CD4-positive, alpha-beta T cell treated with Interleukin-4 for 1 hour (primary cell): ENCODE results near the gene ULK4.

Experiments
- DNase-seq, 2 donors: peaks; one replicate each; pipeline ENCODE4 v3.0.0-alpha.2; 2020 to 2022

ULK4 gene

DNA sequence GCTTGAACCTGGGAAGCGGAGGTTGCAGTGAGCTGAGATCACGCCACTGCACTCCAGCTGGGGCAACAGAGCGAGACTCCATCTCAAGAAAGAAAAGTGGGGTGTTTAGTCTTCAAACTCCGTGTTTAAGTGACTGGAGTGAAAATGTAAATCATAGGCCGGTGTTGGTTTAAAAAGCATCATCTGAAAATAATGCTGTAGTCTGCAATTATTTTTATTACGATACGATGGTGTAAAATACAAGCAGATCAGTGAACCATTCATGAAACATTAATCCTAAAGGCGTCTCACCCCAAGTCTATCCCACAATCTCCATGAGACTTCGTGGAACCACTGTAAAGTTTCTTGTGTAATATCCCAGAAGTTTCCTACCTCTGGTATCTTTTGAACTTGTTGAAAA is 756.3 kb downstream of the ULK4 start:
- DNase-seq = no peak

DNA sequence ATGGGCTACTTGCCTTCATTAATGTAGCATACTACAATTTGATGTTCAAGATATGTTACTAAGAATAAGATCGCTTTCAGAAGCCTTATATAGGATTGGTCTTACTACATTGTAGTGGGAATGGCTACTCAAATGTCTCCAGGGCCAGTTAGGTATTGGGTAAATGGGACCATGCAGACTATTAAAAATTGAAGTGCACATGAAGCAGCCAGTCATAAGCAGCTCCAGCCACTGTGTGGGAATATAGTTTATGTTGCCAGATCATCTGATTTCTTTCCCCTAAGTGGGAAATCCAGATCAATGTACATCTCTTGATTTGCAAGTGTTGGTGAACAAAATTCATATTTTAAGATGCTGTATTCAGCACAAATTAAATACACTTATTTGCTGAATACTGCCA is 757.5 kb downstream of the ULK4 start:
- no peak for DNase-seq

DNA sequence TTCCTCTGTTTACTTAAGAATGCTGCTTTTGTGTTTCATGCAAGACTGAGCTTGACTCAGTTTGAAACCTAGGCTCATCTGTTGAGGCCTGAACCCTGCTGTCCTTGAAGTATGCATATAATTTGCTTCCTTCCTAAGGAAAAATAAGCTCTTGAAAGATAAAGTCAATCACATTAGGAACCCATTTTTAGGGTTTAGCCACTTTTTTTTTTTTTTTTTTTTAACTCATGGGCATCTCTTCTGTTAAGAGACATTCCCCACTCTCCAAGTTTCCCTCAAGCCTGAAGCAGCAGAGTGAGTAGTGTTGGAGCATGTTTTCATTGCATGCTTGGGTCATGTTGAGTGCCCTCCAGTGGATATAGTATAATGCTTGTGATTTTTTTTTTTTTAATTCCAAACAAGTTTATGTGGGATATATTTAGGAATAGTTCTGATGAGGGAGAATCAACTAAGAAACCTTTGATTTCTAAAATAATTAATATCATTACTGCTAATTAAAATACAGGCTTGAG is 759.0 kb downstream of the ULK4 start:
- no peak for DNase-seq

DNA sequence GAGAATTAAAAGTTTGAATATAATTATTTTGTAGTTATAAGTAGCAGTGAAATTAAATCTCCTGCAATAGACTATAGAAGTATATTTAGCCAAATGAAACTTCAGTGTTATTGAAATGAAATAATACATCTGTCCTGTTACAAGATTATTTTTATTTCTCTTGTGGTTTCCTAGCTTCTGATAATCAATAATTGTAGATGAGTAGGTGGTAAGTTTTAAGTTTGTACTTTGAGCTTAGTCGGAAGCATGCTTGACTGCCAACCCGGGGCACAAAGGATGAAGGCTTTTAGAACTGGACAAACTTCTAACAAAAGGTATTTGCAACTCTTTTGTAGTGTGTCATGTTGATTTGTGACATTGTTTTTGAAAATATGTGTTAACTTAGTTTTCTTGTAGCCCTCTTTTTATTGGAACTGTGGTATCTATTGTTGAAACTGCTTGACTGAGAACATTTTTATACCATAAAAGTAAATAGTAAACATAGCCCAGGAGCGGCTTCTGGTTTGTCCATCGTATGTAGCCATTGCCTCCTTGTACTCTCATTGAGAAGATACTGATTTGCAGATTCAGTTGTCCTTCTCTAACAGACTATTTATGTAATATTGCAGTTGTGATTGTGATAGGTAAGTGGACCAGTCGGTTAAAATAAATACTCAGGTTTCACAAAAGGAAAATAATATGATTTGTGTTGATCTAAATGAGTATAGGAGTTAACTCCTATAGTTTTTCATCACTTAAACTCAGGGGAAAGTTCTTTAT is 759.6 kb downstream of the ULK4 start:
- no peak for DNase-seq

DNA sequence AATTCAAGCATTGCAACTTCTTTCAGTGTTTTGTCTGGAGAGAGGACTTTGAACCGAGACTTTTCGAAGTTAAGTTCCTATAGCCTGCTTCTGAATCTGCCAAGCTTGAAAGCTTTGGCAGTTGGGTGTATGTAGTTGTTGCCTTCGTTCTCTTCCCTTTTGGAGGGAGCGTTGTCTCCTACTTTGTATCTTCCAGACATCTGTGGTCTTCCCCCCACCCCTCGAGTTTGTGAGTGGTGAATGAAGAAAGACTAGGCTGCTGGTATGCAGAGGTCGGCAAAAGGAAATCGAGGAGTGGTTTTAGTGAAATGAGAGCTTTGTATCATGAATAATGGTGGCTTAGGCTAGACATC is 761.3 kb downstream of the ULK4 start:
- DNase-seq = peak in 1 of 2 donors; percentile 36

DNA sequence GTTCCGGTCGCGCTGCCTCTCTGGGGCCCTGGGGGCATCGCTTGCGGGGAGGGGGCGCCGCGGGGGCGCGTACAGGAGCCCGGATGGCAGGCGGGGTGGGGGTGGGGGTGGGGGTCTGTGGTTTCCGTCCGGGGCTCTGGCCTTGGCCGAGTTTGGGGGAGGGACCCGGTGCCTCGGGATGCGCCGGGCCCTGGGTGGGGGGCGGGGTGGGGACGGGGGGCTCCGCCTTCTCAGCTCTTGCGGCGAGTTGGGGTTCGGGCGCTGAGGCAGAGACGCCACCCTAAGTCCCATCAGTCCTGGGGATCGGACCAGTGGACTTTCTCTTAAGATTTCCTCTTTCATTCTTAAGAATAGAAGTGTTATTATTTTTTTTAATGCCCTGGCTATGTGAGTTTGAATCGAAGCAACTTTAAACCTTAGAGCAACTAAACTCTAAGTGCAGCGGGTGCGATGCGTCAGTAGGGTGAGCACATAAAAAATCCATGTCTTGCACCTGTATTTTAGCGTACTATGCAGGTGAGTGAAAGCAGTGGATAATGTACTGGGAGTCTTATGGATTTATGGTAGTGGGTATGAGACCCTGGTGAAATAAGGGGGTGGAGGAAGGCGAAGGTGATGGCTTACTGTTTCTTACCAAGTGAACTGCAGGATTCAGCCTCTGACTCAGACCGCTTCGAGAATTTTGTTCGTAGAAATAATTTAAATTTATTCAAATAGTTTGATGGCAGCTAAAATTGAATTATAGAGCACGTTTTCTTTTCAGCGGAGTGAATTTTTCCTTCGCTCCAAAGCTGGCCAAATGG is 761.8 kb downstream of the ULK4 start:
- peak; percentile 47 to 52 for DNase-seq

DNA sequence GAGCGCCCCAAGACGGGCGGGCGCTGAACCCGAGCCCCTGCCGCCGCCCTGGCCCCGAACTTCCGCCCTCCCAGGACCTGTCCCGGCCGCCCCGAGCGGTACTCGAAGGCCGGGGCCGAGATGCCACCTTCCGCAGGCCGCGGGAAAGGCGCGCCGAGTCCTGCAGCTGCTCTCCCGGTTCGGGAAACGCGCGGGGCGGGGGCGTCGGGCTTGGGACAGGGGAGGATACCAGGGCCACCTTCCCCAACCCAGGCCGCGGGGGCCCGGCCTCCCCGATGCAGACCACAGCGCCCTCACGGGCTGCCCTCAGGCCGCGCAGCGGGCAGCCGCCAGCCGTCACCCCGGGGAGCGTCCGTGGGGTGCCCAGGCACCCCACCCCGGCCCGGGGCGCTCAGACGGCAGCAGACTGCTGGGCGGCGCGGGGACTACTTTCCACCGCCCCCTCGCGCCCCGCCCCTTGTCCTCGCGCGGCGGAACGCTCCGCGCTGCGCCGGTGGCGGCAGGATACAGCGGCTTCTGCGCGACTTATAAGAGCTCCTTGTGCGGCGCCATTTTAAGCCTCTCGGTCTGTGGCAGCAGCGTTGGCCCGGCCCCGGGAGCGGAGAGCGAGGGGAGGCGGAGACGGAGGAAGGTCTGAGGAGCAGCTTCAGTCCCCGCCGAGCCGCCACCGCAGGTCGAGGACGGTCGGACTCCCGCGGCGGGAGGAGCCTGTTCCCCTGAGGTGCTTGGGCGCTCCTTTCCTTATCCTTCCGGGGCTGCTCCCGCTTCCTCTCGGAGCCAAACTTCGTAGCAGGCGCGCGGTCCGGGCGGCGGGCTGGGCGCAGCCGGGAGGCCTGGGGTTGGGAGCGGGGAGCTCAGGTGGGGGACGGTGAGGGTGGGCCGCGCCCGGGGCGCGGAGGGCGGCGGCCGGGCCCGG is 762.7 kb downstream of the ULK4 start, which contains the start of gene CTNNB1:
Gene CTNNB1, plus strand, starts transcription at position 556 of the 916 bp plus-strand sequence. CDS start 24,564 bp downstream, outside the sequence.
- peak; percentile 91 to 94 for DNase-seq

DNA sequence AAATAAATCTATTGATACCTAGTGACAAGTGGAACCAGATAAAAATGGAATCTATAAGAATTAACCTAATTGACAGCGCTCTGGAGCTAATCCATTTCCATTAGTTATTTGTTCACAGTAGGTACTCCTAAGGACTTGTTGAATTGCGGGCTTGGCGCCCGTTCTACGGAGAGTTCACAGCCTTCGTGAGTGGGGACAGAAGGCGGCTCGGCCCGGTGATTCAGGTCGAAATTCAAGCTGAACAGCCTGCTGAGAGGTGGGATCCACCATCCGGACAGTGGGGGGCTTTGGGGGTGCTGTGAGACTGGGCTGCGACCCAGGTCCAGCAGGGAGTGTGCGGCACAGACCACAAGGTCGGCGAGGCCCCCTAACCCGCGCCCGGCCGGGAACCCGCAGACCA is 763.4 kb downstream of the ULK4 start:
- DNase-seq = peak in 1 of 2 donors; percentile 16

DNA sequence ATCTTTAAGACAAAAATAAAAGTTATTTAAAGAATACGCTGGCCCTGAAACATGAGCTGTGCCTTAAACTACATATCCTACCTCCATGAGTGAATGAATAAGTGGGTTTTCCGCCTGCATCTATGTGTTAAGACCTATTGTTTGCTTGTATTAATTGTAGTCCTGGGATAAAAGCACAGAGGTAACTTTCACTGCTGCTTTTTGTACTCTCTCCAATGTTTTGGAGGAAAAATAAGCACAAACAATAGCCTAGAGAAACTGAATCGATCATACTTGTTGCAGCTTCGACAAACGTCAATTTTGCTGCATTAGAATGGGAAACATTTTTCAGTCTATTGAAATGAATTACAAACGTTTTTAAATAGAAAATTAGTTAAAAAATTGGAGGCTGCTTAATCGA is 763.9 kb downstream of the ULK4 start:
- DNase-seq = no peak
